Testis (tissue), 3 donors: ENCODE data around the gene C1D. TPM values are rescaled to one million over a fixed set of nuclear protein-coding genes. Genes with fewer than 3 reads are reported as not detected.

Source experiments
- DNase-seq: peaks from one replicate; pipeline ENCODE4 v3.0.0-alpha.2; 2019
- H3K27ac ChIP-seq, 2 donors: fragments of 200-600 bp; sonication (generic); one replicate each; pipeline ENCODE4 v1.5.1; 2019
- H3K27me3 ChIP-seq: fragments of 200-600 bp; sonication (generic); one replicate; pipeline ENCODE4 v1.5.1; 2019
- H3K36me3 ChIP-seq: fragments of 200-600 bp; sonication (generic); one replicate; pipeline ENCODE4 v1.5.1; 2017; ENCODE audit warnings: low read depth; ENCODE audit errors: missing control alignments
- H3K4me1 ChIP-seq: fragments of 200-600 bp; sonication (generic); one replicate; pipeline ENCODE4 v1.5.1; 2019
- H3K4me3 ChIP-seq, 2 donors: fragments of 200-600 bp; sonication (generic); one replicate each; pipeline ENCODE4 v1.5.1; 2017 to 2019
- H3K9me3 ChIP-seq: fragments of 200-600 bp; sonication (generic); one replicate; pipeline ENCODE4 v1.5.1; 2017
- CTCF ChIP-seq, 3 experiments: fragments of 450-650 bp in 2 of 3; fragments of 200-600 bp in 1 of 3; sonication (generic) in 1 of 3; IDR thresholded peaks; one replicate each; pipeline ENCODE4 v1.5.1; 2016 to 2019; ENCODE audit warnings: antibody characterized with exemption in 3 of 3, mild to moderate bottlenecking in 2 of 3, moderate library complexity in 1 of 3
- POLR2A ChIP-seq: fragments of 450-650 bp; IDR thresholded peaks from one replicate; pipeline ENCODE4 v1.6.1; 2017; ENCODE audit warnings: antibody characterized with exemption, mild to moderate bottlenecking, moderate library complexity
- WGBS, 2 donors: methylation state at CpG; one replicate each; pipeline ENCODE4 v1.1.5; 2018; 5-methylcytosine and 5-hydroxymethylcytosine counted together
- intact Hi-C: fragments of 100-400 bp; cut with DNase I; formaldehyde crosslinking; loops from one replicate; pipeline ENCODE4 v1.15.1; 2023; ENCODE audit warnings: low total_unique reads
- polyA plus RNA-seq: library from polyadenylated mRNA; stranded (reverse); fragments of 350-450 nt; fragmentation: Illumina TruSeq; extraction: RNeasy Lipid Tissue Mini Kit (QIAGEN cat#74804); gene quantifications from one replicate; pipeline ENCODE4 v1.2.3, GENCODE V29; 2014; ENCODE audit warnings: low read depth, low replicate concordance; ENCODE audit not compliant: insufficient read depth
- total RNA-seq, 2 donors: library from RNA; depleted of rRNA; stranded (reverse); fragments of >200 nt; gene quantifications; one replicate each; pipeline ENCODE4 v1.2.3, GENCODE V29; 2016

C1D gene
- total and polyA plus RNA-seq, 3 donors from 2014 or later, result 27.0 to 34.0 (median 31.7) TPM

- TF ChIP-seq CTCF (IDR thresholded peaks at IDR 0.05), result no peak
- no peak for TF ChIP-seq POLR2A
- H3K4me3 ChIP-seq, result no peak overlapping the region
- H3K36me3 ChIP-seq, result no peaks in the 10 kb centered on the region
- WGBS, 2 donors, result 94 to 96% methylated on average over 2 of the region's 2 CpGs
- H3K9me3 ChIP-seq, result no peaks in the 10 kb centered on the region
- intact Hi-C loops, result no loop called here
- H3K27me3 ChIP-seq, result no peaks in the 10 kb centered on the region
- DNase-seq, result no peak
- no peak overlapping the region for H3K27ac ChIP-seq
- H3K4me1 ChIP-seq, result no peaks in the 10 kb centered on the region
Measured at GRCh38 chr2:68050353-68050752, 12.5 kb downstream of the C1D start.

- Histone ChIP-seq H3K4me1 (no peaks in the 10 kb centered on the region), H3K27ac (no peak overlapping the region), H3K27me3 (no peaks in the 10 kb centered on the region), H3K9me3 (no peaks in the 10 kb centered on the region), H3K36me3 (no peaks in the 10 kb centered on the region), H3K4me3 (no peak overlapping the region)
- TF ChIP-seq POLR2A, result no peak
- no peak for TF ChIP-seq CTCF (IDR thresholded peaks at IDR 0.05)
- intact Hi-C loops, result no loop called here
- DNase-seq, result no peak
- WGBS, 2 donors, result 76 to 81% methylated on average over 4 of the region's 4 CpGs
Measured at GRCh38 chr2:68046642-68047240, 16.1 kb downstream of the C1D start.

- H3K36me3 ChIP-seq, result no peaks in the 10 kb centered on the region
- H3K27ac ChIP-seq, result no peak overlapping the region
- H3K4me1 ChIP-seq, result no peaks in the 10 kb centered on the region
- intact Hi-C loops, result no loop called here
- no peak for DNase-seq
- no peaks in the 10 kb centered on the region for H3K27me3 ChIP-seq
- H3K4me3 ChIP-seq, result no peak overlapping the region
- no peak for TF ChIP-seq CTCF (IDR thresholded peaks at IDR 0.05)
- no peak for TF ChIP-seq POLR2A
- no peaks in the 10 kb centered on the region for H3K9me3 ChIP-seq
Measured at GRCh38 chr2:68046224-68046623, 16.6 kb downstream of the C1D start.

GRCh38 chr2:68045342-68045741, 17.5 kb downstream of the C1D start:
- TF ChIP-seq CTCF (IDR thresholded peaks at IDR 0.05) (no peak), POLR2A (no peak)
- Histone ChIP-seq H3K36me3 (no peaks in the 10 kb centered on the region), H3K4me3 (no peak overlapping the region), H3K27me3 (no peaks in the 10 kb centered on the region), H3K27ac (no peak overlapping the region), H3K9me3 (no peaks in the 10 kb centered on the region), H3K4me1 (no peaks in the 10 kb centered on the region)
- intact Hi-C loops, result no loop called here
- DNase-seq, result no peak
- 83 to 87% methylated on average over 1 of the region's 1 CpG for WGBS, 2 donors

- Histone ChIP-seq H3K36me3 (no peaks in the 10 kb centered on the region), H3K4me3 (no peak overlapping the region), H3K27ac (no peak overlapping the region), H3K4me1 (no peaks in the 10 kb centered on the region), H3K9me3 (no peaks in the 10 kb centered on the region), H3K27me3 (no peaks in the 10 kb centered on the region)
- no peak for DNase-seq
- no peak for TF ChIP-seq CTCF (IDR thresholded peaks at IDR 0.05)
- no peak for TF ChIP-seq POLR2A
- 89 to 97% methylated on average over 6 of the region's 6 CpGs for WGBS, 2 donors
- intact Hi-C loops, result no loop called here
Measured at GRCh38 chr2:68044099-68044498, 18.7 kb downstream of the C1D start.
